ENCODE results near the gene EGLN1.
"Not testable (repeated sequence)": the region's sequence is repeated elsewhere in the genome, so short reads cannot be mapped to it uniquely, and the experiment has no call there.

Gene EGLN1

DNA sequence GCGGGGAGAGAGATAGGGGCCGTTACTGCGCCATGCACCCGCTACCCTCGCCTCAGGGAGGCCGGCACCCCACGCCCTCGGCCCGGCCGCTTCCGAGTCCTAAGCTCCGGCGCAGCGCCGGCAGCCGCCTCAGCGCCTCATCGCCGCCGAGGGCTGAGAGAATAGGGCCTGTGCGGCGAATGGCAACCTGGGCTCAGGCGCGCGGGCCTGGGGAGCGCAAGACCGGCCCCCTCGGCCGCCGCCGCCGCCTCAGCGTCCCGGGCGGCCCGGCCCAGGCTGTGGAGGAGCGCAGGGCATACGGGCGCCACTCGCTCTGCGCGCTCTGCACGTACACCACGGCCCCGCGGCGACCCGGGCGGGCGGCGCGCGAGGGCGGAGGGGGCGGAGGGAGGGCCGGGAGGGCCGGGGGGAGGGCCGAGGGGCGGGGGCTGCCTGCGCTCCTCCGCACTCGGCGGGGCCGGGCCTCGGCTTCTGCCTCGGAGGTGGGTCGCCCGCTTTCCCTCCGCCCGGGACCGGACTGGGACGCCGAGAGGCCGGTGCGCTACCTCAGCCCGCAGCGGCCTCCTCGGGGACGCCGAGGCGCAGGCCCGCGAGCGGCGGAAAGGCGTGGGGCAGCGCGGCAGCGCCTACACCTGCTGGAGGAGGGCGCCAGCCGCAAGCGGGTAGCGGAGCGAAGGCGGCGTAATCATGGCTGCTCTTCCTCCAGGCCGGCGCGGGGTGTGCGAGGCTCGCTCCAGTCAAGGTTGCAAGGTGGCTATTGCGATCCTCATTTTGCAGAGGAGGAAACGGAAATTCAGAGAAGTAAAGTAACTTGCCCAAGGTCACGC is at the start of gene EGLN1:
EGLN1 (minus strand) TSS at position 317 of the 827 bp plus-strand sequence. CDS start 399 bp downstream, outside the sequence.
- peak; percentile 80 to 85 for DNase-seq

DNA sequence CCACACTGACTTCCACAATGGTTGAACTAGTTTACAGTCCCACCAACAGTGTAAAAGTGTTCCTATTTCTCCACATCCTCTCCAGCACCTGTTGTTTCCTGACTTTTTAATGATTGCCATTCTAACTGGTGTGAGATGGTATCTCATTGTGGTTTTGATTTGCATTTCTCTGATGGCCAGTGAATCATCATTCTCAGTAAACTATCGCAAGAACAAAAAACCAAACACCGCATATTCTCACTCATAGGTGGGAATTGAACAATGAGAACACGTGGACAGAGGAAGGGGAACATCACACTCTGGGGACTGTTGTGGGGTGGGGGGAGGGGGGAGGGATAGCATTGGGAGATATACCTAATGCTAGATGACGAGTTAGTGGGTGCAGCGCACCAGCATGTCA is 49.4 kb upstream of the EGLN1 start:
- not testable (repeated sequence) for DNase-seq

DNA sequence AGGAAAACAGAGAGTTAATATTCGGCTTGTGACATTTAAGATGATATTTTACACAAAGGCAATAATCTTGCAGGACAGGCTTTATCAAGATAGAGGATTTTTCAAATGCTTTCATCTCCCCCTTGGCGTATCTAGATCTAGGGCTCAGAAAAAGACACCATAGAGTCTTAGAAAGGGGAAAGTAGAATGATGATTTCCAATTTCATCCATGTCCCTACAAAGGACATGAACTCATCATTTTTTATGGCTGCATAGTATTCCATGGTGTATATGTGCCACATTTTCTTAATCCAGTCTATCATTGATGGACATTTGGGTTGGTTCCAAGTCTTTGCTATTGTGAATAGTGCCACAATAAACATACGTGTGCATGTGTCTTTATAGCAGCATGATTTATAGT is 48.9 kb upstream of the EGLN1 start:
- not testable (repeated sequence) for DNase-seq

DNA sequence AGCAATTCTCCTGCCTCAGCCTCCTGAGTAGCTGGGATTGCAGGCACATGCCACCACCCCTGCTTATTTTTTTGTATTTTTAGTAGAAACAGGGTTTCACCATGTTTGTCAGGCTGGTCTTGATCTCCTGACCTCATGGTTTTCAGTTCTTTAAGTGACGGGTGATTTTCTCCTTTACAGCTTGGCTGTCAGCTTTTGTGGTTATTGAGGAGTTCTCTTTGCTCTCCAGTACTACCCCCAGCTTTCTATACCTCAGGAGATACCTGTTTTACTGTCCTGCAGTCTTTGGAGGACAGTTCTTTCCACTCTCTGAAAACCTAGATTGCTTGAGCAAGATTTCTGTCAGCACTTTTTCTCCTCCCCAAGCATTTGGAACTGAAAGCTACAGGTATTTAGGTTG is 45.9 kb upstream of the EGLN1 start:
- DNase-seq: no peak

- DNase-seq: no peak
Measured at GRCh38 chr1:231465051-231465450, 43.0 kb upstream of the EGLN1 start.

DNA sequence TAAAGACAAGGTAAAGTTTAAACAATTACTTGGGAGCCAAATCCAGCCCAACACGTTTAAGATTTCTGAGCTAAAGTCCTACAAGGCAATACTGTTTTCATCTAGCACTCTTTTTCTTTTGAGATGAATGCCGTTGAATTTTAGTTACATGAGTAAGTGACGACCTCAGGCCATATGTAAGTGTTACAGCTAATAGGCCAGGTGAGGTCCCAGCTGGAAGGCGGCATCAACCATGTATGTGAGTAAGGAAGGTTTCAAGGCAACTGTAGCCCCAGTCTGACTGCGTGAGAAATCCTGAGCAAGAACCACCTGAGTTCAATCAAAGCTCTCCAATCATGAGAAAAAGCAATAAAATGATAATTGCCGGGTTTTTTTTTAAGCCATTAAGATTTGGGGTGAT is 41.5 kb upstream of the EGLN1 start:
- DNase-seq: no peak

DNA sequence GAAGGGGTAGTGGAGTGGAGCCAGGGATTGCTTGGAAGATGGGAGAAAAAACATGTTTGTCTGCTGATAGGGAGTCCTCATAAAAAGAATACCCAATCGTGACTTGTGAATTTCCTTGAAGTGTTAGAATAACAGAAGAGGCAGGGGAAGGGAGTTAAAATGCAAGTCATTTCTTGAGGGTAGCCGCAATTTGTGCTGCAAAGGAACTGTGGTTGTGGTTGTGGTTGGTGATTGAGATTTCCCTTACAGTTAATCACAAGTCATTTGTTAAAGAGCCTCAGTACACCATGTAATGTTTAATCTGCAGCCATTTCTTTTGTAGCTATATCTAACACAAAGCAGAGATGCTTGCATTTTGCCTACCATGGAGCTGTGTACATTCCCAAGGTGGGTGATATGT is 38.5 kb upstream of the EGLN1 start:
- peak; percentile 42 to 62 for DNase-seq

- DNase-seq: not testable (repeated sequence)
Measured at GRCh38 chr1:231459438-231459837, 37.4 kb upstream of the EGLN1 start.

DNA sequence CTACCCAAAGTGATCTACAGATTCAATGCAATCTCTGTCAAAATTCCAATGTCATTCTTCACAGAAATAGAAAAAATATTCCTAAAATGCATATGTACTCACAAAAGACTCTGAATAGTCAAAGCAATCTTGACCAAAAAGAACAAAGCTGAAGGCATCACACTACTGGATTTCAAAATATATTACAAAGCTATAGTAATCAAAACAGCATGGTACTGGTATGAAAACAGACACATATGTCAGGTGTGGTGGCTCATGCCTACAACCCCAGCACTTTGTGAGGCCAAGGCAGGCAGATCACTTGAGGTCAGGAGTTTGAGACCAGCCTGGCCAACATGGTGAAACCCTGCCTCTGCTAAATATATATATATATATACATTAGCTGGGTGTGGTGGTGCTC is 35.9 kb upstream of the EGLN1 start:
- not testable (repeated sequence) for DNase-seq

DNA sequence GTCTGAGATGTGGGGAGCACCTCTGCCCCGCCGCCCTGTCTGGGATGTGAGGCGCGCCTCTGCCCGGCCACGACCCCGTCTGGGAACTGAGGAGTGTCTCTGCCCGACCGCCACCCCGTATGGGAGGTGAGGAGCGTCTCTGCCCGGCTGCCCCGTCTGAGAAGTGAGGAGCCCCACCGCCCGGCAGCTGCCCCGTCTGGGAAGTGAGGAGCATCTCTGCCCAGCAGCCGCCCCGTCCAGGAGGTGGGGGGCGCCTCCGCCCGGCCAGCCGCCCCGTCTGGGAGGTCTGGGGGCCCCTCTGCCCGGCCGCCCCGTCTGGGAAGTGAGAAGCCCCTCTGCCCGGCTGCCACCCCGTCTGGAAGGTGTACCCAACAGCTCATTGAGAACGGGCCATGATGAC is 32.0 kb upstream of the EGLN1 start:
- DNase-seq: not testable (repeated sequence)

- no peak for DNase-seq
Measured at GRCh38 chr1:231446138-231446537, 24.1 kb upstream of the EGLN1 start.

DNA sequence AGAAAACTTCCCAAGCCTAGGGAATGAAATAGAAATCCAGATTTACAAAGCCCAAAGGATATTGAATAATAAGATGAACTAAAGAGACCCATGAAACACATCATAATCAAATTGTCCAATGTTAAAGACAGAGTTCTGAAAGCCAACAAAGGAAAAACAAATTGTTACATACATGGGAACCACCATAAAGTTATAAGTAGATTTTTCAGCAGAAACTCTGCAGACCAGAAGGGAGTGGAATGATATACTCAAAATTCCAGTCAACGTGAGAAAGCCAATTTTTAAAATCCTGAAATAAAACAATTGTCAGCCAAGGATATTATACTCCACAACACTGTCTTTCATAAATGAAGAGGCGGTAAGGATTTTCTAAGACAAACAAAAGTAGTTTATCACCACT is 22.0 kb upstream of the EGLN1 start:
- no peak for DNase-seq

GRCh38 chr1:231443363-231443762 is 21.3 kb upstream of the EGLN1 start:
- DNase-seq: no peak

DNA sequence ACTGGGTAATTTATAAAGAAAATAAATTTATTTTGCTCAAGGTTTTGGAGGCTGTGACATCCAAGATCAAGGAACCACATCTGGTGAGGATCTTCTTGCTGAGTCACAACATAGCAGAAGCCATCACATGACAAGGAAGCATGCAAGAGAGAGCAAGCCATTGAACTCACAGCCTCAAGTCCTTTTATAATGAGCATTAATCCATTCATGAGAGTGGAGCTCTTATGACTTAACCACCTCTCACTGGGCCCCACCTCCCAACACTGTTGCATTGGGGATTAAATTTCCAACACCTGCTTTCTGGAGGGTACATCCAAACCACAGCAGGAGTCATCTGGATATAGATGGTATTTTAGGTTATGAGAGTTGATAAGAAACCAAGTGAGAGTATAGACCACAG is 20.6 kb upstream of the EGLN1 start:
- DNase-seq: no peak

DNA sequence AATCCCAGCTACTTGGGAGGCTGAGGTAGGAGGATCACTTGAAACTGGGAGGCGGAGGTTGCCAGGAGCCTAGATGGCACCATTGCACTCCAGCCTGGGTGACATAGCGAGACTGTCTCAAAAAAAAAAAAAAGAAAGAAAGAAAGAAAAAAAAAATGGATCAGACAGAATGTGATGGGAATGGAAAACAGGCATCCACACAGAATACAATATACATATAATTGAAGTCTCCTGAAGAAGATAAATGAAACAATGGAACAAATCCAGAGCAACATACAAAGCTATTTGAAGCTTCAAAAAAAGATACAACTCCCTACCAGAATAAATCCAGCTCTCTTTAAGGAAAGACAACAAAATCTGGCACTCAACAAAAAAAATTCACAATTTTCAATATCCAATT is 10.9 kb upstream of the EGLN1 start:
- no peak for DNase-seq

GRCh38 chr1:231431665-231432415 is 9.8 kb upstream of the EGLN1 start:
- DNase-seq: no peak

- not testable (repeated sequence) for DNase-seq
Measured at GRCh38 chr1:231430678-231431352, 8.7 kb upstream of the EGLN1 start.

DNA sequence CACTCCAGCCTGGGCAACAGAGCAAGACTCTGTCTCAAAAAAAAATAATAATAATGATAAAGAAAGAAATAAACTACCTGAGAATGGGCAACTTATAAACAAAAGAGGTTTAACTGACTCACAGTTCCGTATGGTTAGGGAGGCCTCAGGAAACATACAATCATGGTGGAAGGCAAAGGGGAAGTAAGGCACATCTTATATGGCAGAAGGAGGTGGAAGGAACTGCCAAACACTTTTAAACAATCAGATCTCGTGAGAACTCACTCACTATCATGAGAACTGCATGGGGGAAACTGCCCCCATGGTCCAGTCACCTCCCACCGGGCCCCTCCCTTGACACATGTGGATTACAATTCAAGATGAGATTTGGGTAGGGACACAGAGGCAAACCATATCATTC is 6.3 kb upstream of the EGLN1 start:
- no peak for DNase-seq

GRCh38 chr1:231424950-231425805 is 3.1 kb upstream of the EGLN1 start:
- no peak for DNase-seq

GRCh38 chr1:231423648-231424047 is 1.6 kb upstream of the EGLN1 start:
- DNase-seq: no peak

GRCh38 chr1:231422798-231423309 is 767 bp upstream of the EGLN1 start:
- no peak for DNase-seq

DNA sequence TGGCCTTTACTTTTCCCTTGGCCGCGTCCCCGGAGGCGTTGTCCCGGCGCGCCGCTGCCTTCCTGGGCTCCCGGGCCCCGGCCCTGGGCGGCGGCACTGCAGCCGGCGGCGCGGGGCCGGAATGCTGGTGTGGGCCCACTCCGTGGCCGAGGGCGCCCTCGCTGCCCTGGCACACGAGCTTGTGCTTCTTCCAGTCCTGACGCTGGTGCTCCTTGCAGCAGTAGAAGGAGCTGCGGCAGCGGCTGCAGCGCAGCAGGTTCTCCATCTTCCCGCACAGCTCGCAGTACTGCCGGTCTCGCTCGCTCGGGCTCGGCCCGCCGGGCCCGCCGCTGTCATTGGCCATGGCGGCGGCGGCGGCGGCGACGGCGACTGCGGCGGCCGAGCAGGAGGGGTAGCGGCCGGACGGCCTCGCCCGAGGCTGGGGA is 529 bp downstream of the EGLN1 start:
- no peak for DNase-seq
